AG20443 (cell line): ENCODE measurements around the gene MMRN2.

Experiments used
- DNase-seq: peaks from one replicate; pipeline ENCODE4 v3.0.0; 2012; ENCODE audit warnings: low spot score, mixed read lengths

MMRN2 gene

GRCh38 chr10:86888585-86889381 is 68.6 kb downstream of the MMRN2 start:
- DNase-seq = peak; percentile 48
